ENCODE measurements around the gene TOR1AIP2. TPM values are rescaled to one million over a fixed set of nuclear protein-coding genes. Genes with fewer than 3 reads are reported as not detected.

Gene TOR1AIP2
- total and polyA plus RNA-seq, 2 donors (not counting 3 experiments of a cell fraction or from before 2014, with no cell fraction given), result 18.6 to 101 TPM

DNA sequence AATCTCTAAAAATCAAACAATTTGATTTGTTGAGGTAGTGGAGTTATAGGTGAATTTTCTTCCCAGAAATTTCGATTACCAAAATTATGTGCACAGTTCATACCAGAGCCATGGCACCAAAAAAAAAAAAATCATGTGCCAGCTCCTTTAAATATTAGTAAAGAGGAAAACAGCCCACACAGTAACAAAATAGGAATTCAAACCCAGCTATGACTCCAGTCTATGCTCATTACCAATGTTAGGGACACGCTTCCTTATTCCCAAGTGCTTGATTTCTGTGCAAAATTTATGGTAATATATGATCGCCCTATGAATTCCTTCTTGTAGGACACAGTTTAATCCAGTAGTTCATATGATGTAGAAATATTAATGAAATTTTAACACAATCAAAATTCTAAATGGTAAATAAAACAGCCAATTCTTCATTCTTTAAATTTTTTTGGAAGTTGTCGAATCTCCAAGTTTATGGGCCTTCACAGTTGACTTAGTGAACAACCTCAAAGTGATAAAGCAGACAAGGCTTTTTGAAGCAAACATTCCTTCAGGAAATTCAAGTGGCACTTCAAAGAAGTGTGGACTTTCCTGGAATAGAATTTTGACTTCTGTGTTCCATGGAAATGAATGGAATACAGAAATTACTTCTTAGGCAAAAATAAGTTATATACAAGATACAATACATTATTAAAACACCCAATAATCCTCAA lies 1.9 kb downstream of the TOR1AIP2 start:
- dilution Hi-C loops (cut with MboI; ENCODE audit: extremely low pct_ligation_motif_present, low sequenced_read_pairs) (no loop called here), intact Hi-C loops (cut with micrococcal nuclease) (no loop called here)
- Histone ChIP-seq H3K4me3 (replicated peaks in 1 of 3; ENCODE audit: insufficient read depth in 1 of 3, low read depth in 1 of 3, low read length in 3 of 3) (peak overlapping the region in 1 of 3 experiments; percentile 95), H3K36me3 (ENCODE audit: control insufficient read depth in 2 of 2, extremely low read depth in 1 of 2, insufficient read depth in 2 of 2, low read length in 2 of 2) (peaks cover 2 to 6% of the 10 kb centered on the region in 2 experiments), H3K79me2 (ENCODE audit: control insufficient read depth, insufficient read depth, low read length) (peaks cover 68% of the 10 kb centered on the region), H3K9ac (replicated peaks; ENCODE audit: extremely low read depth, insufficient read depth, low read length) (peak overlapping the region; percentile 79), H3K27me3 (ENCODE audit: control insufficient read depth in 2 of 2, insufficient read depth in 2 of 2, low read length in 2 of 2) (no peaks in the 10 kb centered on the region), H3K9me1 (replicated peaks; ENCODE audit: control insufficient read depth, extremely low read depth, insufficient read depth, low read length) (no peaks in the 10 kb centered on the region), H3K9me3 (replicated peaks; ENCODE audit: control insufficient read depth, insufficient read depth, low read length) (no peaks in the 10 kb centered on the region), H4K20me1 (replicated peaks; ENCODE audit: control insufficient read depth, extremely low read depth, insufficient read depth, low read length) (peaks cover 7% of the 10 kb centered on the region), H3K27ac (ENCODE audit: insufficient read depth, low read depth, low read length) (peak overlapping the region; percentile 36), H2AFZ (ENCODE audit: low read depth, low read length) (no peak overlapping the region), H3K4me1 (ENCODE audit: control insufficient read depth, extremely low read depth, insufficient read depth, low read length) (peaks cover 15% of the 10 kb centered on the region), H3K4me2 (ENCODE audit: insufficient read depth, low read length) (peak overlapping the region; percentile 97)
- DNase-seq (ENCODE audit: low read depth, low spot score), result no peak
- no peak for FAIRE-seq
- ChIA-PET POLR2A (no interaction called here), CTCF (interaction anchor here (0.9 to 1.3 kb wide), 3 partner anchors 8 to 169 kb away, joined by 3 to 9 read pairs (median 6); no protein-coding TSS in a partner anchor)
- no TSS peak for BruUV-seq (replicated peaks)
- TF ChIP-seq, protein P1, sequence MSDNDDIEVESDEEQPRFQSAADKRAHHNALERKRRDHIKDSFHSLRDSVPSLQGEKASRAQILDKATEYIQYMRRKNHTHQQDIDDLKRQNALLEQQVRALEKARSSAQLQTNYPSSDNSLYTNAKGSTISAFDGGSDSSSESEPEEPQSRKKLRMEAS (IDR thresholded peaks at IDR 0.05; ENCODE audit: insufficient read depth, insufficient read length), result no peak
- TF ChIP-seq GATA2 (IDR thresholded peaks at IDR 0.05; ENCODE audit: insufficient read depth, insufficient read length, low read depth, low read length), result no peak
- no peak for TF ChIP-seq CTCF (IDR thresholded peaks at IDR 0.05; ENCODE audit: extremely low read depth in 1 of 2, insufficient read depth in 1 of 2, low read depth in 1 of 2, low read length in 2 of 2)

DNA sequence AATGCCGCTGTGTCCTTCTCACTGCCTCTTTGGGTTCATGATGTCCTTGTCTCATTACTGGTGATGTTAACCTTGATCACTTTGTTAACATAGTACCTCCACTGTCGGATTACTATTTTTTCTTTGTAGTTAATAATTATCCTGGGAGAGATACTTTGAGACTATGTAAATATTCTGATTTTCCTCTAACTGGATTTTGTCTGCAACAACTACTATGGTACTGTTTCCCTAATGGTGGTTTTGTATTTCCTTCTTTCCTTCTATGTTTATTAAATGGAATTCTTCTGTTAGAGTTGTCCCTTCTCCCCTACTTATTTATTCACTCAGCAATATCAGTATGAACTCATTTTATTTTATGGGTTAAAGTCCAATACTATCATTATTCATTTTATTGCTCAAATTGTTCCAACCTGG lies 4.2 kb downstream of the TOR1AIP2 start:
- Histone ChIP-seq H3K36me3 (ENCODE audit: control insufficient read depth in 2 of 2, extremely low read depth in 1 of 2, insufficient read depth in 2 of 2, low read length in 2 of 2) (peaks cover 6 to 8% of the 10 kb centered on the region in 2 experiments), H3K4me3 (replicated peaks in 1 of 3; ENCODE audit: insufficient read depth in 1 of 3, low read depth in 1 of 3, low read length in 3 of 3) (no peak overlapping the region), H3K9ac (replicated peaks; ENCODE audit: extremely low read depth, insufficient read depth, low read length) (no peak overlapping the region), H3K4me2 (ENCODE audit: insufficient read depth, low read length) (no peak overlapping the region), H3K79me2 (ENCODE audit: control insufficient read depth, insufficient read depth, low read length) (peaks cover 78% of the 10 kb centered on the region), H2AFZ (ENCODE audit: low read depth, low read length) (no peak overlapping the region), H4K20me1 (replicated peaks; ENCODE audit: control insufficient read depth, extremely low read depth, insufficient read depth, low read length) (peaks cover 7% of the 10 kb centered on the region), H3K9me3 (replicated peaks; ENCODE audit: control insufficient read depth, insufficient read depth, low read length) (no peaks in the 10 kb centered on the region), H3K9me1 (replicated peaks; ENCODE audit: control insufficient read depth, extremely low read depth, insufficient read depth, low read length) (no peaks in the 10 kb centered on the region), H3K27me3 (ENCODE audit: control insufficient read depth in 2 of 2, insufficient read depth in 2 of 2, low read length in 2 of 2) (no peaks in the 10 kb centered on the region), H3K27ac (ENCODE audit: insufficient read depth, low read depth, low read length) (no peak overlapping the region), H3K4me1 (ENCODE audit: control insufficient read depth, extremely low read depth, insufficient read depth, low read length) (peaks cover 15% of the 10 kb centered on the region)
- TF ChIP-seq EZH2 (IDR thresholded peaks at IDR 0.05; ENCODE audit: borderline replicate concordance, low read depth, low read length, severe bottlenecking), result no peak
- TF ChIP-seq FOS (IDR thresholded peaks at IDR 0.05; ENCODE audit: borderline replicate concordance, insufficient read depth, low read length), result no peak
- no peak for TF ChIP-seq POLR2A (IDR thresholded peaks at IDR 0.05; ENCODE audit: low read depth, low read length)
- TF ChIP-seq CTCF (IDR thresholded peaks at IDR 0.05; ENCODE audit: extremely low read depth in 1 of 2, insufficient read depth in 1 of 2, low read depth in 1 of 2, low read length in 2 of 2), result no peak
- no peak for TF ChIP-seq GATA2 (IDR thresholded peaks at IDR 0.05; ENCODE audit: insufficient read depth, insufficient read length, low read depth, low read length)
- no peak for TF ChIP-seq JUN (IDR thresholded peaks at IDR 0.05; ENCODE audit: borderline replicate concordance, insufficient read depth, insufficient read length, low read depth)
- no peak for TF ChIP-seq POLR2AphosphoS5 (IDR thresholded peaks at IDR 0.05; ENCODE audit: insufficient read depth, low read depth, low read length)
- no peak for TF ChIP-seq MYC (IDR thresholded peaks at IDR 0.05; ENCODE audit: low read depth, low read length)
- TF ChIP-seq, protein P1 (IDR thresholded peaks at IDR 0.05; ENCODE audit: insufficient read depth, insufficient read length), result no peak
- CTCF ChIA-PET, result no interaction called here
- BruUV-seq (replicated peaks), result no TSS peak
- FAIRE-seq, result no peak
- no peak for DNase-seq (ENCODE audit: low read depth, low spot score)
- POLR2A ChIA-PET, result no interaction called here
- dilution Hi-C loops (cut with MboI; ENCODE audit: extremely low pct_ligation_motif_present, low sequenced_read_pairs), result no loop called here
- intact Hi-C loops (cut with micrococcal nuclease), result no loop called here

Data from endothelial cell of umbilical vein (primary cell).